GM23248 (cell line): ENCODE data around the gene TPBGL. TPM values are rescaled to one million over a fixed set of nuclear protein-coding genes. Genes with fewer than 3 reads are reported as not detected.

Source experiments
- DNase-seq: peaks from one replicate; pipeline ENCODE4 v3.0.0-alpha.2; 2015
- H2AFZ ChIP-seq: fragments of 200-600 bp; sonication (generic); 2 replicates; pipeline ENCODE4 v1.6.1; 2016; ENCODE audit warnings: antibody characterized with exemption
- H3F3A ChIP-seq: fragments of 200-600 bp; sonication (generic); 2 replicates; pipeline ENCODE4 v1.6.1; 2016; ENCODE audit warnings: mild to moderate bottlenecking, antibody characterized with exemption, mixed run types; ENCODE audit not compliant: insufficient read depth
- H3K27ac ChIP-seq: fragments of 200-600 bp; sonication (generic); 2 replicates; pipeline ENCODE4 v1.5.1; 2016; ENCODE audit warnings: mild to moderate bottlenecking
- H3K27me3 ChIP-seq: fragments of 200-600 bp; sonication (generic); replicated peaks from 2 replicates; pipeline ENCODE4 v1.6.1; 2016; ENCODE audit warnings: mild to moderate bottlenecking; ENCODE audit not compliant: insufficient read depth
- H3K36me3 ChIP-seq: fragments of 200-600 bp; sonication (generic); 2 replicates; pipeline ENCODE4 v1.6.1; 2016; ENCODE audit warnings: low read depth, mild to moderate bottlenecking
- H3K4me1 ChIP-seq: fragments of 200-600 bp; sonication (generic); 2 replicates; pipeline ENCODE4 v1.6.1; 2016; ENCODE audit warnings: mild to moderate bottlenecking; ENCODE audit not compliant: insufficient read depth
- H3K4me2 ChIP-seq: fragments of 200-600 bp; sonication (generic); one replicate; pipeline ENCODE4 v1.6.1; 2016; ENCODE audit warnings: mild to moderate bottlenecking; ENCODE audit not compliant: unreplicated experiment
- H3K4me3 ChIP-seq: fragments of 200-600 bp; sonication (generic); 2 replicates; pipeline ENCODE4 v1.5.1; 2016; ENCODE audit warnings: mild to moderate bottlenecking
- H3K79me2 ChIP-seq: fragments of 200-600 bp; sonication (generic); 2 replicates; pipeline ENCODE4 v1.6.1; 2016; ENCODE audit warnings: mild to moderate bottlenecking; ENCODE audit not compliant: insufficient read depth
- H3K9ac ChIP-seq: fragments of 200-600 bp; sonication (generic); 2 replicates; pipeline ENCODE4 v1.6.1; 2016; ENCODE audit warnings: mild to moderate bottlenecking
- H3K9me2 ChIP-seq: fragments of 200-600 bp; sonication (generic); 2 replicates; pipeline ENCODE4 v1.6.1; 2016; ENCODE audit warnings: mixed run types, mild to moderate bottlenecking, moderate library complexity; ENCODE audit not compliant: insufficient read depth
- H3K9me3 ChIP-seq: fragments of 200-600 bp; sonication (generic); one replicate; pipeline ENCODE4 v1.6.1; 2017; ENCODE audit warnings: low read depth
- H4K20me1 ChIP-seq: fragments of 200-600 bp; sonication (generic); 2 replicates; pipeline ENCODE4 v1.6.0; 2016; ENCODE audit not compliant: insufficient read depth
- EZH2 ChIP-seq: fragments of 200-600 bp; sonication (generic); IDR thresholded peaks from 2 replicates; pipeline ENCODE4 v1.6.1; 2018; ENCODE audit warnings: antibody characterized with exemption, mild to moderate bottlenecking; ENCODE audit not compliant: insufficient read depth, poor library complexity, severe bottlenecking
- EZH2phosphoT487 ChIP-seq: fragments of 200-600 bp; sonication (generic); IDR thresholded peaks from 2 replicates; pipeline ENCODE4 v1.6.1; 2018; ENCODE audit warnings: antibody characterized with exemption, moderate library complexity, mild to moderate bottlenecking, low read depth; ENCODE audit not compliant: insufficient read depth
- WGBS, 2 experiments: methylation state at CpG; one replicate each; pipeline ENCODE4 v1.1.6; 2015 to 2017; ENCODE audit warnings: low lambda C conversion rate in 2 of 2, low coverage in 1 of 2; ENCODE audit errors: missing lambda C conversion rate in 2 of 2; 5-methylcytosine and 5-hydroxymethylcytosine counted together
- in situ Hi-C: fragments of 300-500 bp; cut with MboI; formaldehyde crosslinking; loops from 2 replicates; pipeline ENCODE4 v1.15.0; 2020
- polyA plus RNA-seq: library from polyadenylated mRNA; unstranded; fragments of >200 nt; fragmentation: Nextera tagmentation; extraction: Ambion mirVana; gene quantifications from 2 replicates; pipeline ENCODE4 v1.2.1, GENCODE V29; 2016
- total RNA-seq: library from RNA; depleted of rRNA; stranded (reverse); fragments of >200 nt; shearing (Covaris generic); gene quantifications from 2 replicates; pipeline ENCODE4 v1.2.3, GENCODE V29; 2014

Gene TPBGL
- total and polyA plus RNA-seq, 2 experiments from 2014 or later: not detected

DNA sequence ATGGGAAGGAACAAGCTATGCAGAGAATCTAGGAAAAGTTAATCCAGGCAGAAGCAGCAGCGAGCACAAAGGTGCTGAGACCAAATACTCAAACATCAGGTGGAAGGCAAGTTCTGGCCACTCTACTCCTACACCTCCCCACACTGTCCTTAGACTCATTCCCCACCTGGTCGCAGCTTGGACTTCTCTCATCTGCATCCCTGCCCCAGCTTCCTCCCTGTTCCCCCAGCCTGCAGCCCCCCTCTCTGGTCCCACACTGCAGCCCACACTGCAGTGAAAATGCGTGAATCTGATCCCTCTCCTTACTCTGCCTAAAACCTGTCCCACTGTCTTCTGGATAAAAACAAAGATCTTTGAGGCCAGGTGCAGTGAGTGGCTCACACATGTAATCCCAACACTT lies 9.1 kb downstream of the TPBGL start:
- in situ Hi-C loops: loop anchor here (10.0 kb wide), 1 partner anchor 115 kb away; no protein-coding TSS in a partner anchor
- TF ChIP-seq EZH2 (no peak), EZH2phosphoT487 (no peak)
- Histone ChIP-seq H4K20me1 (no peaks in the 10 kb centered on the region), H2AFZ (no peak overlapping the region), H3K9me2 (no peaks in the 10 kb centered on the region), H3K27me3 (peaks cover 15% of the 10 kb centered on the region), H3K27ac (no peak overlapping the region), H3K4me3 (no peak overlapping the region), H3K9ac (no peak overlapping the region), H3K79me2 (no peaks in the 10 kb centered on the region), H3K4me2 (no peak overlapping the region), H3F3A (no peaks in the 10 kb centered on the region), H3K36me3 (no peaks in the 10 kb centered on the region), H3K4me1 (no peaks in the 10 kb centered on the region), H3K9me3 (no peaks in the 10 kb centered on the region)
- DNase-seq: no peak
- 11 to 16% methylated on average over 3 of the region's 3 CpGs for WGBS, 2 experiments

DNA sequence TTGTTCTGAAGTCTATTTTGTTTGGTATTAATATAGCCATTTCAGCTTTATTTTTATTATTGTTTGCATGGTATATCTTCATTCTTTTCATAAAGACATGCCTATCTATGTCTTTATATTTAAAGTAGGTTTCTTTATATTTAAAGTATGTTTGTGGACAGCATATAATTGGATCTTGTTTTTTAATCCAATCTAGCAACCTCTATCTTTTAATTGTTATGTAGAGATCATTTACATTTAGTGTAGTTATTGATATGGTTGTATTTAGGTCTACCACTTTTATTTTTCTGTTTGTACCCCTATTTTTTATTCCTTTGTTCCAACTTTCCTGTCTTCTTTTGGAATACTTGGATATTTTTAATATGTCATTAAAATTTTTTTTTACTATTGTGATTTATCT lies 13.8 kb downstream of the TPBGL start:
- Histone ChIP-seq H3K36me3 (no peaks in the 10 kb centered on the region), H3K4me1 (no peaks in the 10 kb centered on the region), H4K20me1 (no peaks in the 10 kb centered on the region), H3K27ac (no peak overlapping the region), H3K4me3 (no peak overlapping the region), H3K4me2 (no peak overlapping the region), H3F3A (no peaks in the 10 kb centered on the region), H3K9me3 (no peaks in the 10 kb centered on the region), H3K79me2 (no peaks in the 10 kb centered on the region), H3K27me3 (peaks cover 31% of the 10 kb centered on the region; the same call in 1 of the 2 replicates), H3K9ac (no peak overlapping the region), H2AFZ (no peak overlapping the region), H3K9me2 (no peaks in the 10 kb centered on the region)
- DNase-seq: no peak
- in situ Hi-C loops: no loop called here
- TF ChIP-seq EZH2: no peak
- no peak for TF ChIP-seq EZH2phosphoT487

GRCh38 chr11:75260396-75261170 lies 20.0 kb downstream of the TPBGL start:
- TF ChIP-seq EZH2phosphoT487: no peak
- TF ChIP-seq EZH2: no peak
- H3K36me3 ChIP-seq: no peaks in the 10 kb centered on the region
- no peaks in the 10 kb centered on the region for H3K4me1 ChIP-seq
- no peak overlapping the region for H2AFZ ChIP-seq
- no peak overlapping the region for H3K9ac ChIP-seq
- H3K27me3 ChIP-seq: peaks cover 29% of the 10 kb centered on the region
- in situ Hi-C loops: no loop called here
- no peak for DNase-seq
- no peak overlapping the region for H3K4me2 ChIP-seq
- WGBS, 2 experiments: 26 to 27% methylated on average over 10 of the region's 10 CpGs
- H3K4me3 ChIP-seq: no peak overlapping the region
- H3F3A ChIP-seq: no peaks in the 10 kb centered on the region
- no peaks in the 10 kb centered on the region for H3K79me2 ChIP-seq
- no peak overlapping the region for H3K27ac ChIP-seq
- no peaks in the 10 kb centered on the region for H4K20me1 ChIP-seq
- no peaks in the 10 kb centered on the region for H3K9me3 ChIP-seq
- H3K9me2 ChIP-seq: no peaks in the 10 kb centered on the region

GRCh38 chr11:75261902-75262361 lies 21.4 kb downstream of the TPBGL start:
- H3K4me2 ChIP-seq: no peak overlapping the region
- H3K9ac ChIP-seq: no peak overlapping the region
- H4K20me1 ChIP-seq: no peaks in the 10 kb centered on the region
- no peaks in the 10 kb centered on the region for H3K4me1 ChIP-seq
- no peaks in the 10 kb centered on the region for H3K9me3 ChIP-seq
- TF ChIP-seq EZH2: no peak
- no peak for TF ChIP-seq EZH2phosphoT487
- 72 to 73% methylated on average over 5 to 6 of the region's 6 CpGs for WGBS, 2 experiments
- no peak overlapping the region for H2AFZ ChIP-seq
- H3K9me2 ChIP-seq: no peaks in the 10 kb centered on the region
- H3K79me2 ChIP-seq: no peaks in the 10 kb centered on the region
- H3K36me3 ChIP-seq: no peaks in the 10 kb centered on the region
- H3K27ac ChIP-seq: no peak overlapping the region
- H3F3A ChIP-seq: no peaks in the 10 kb centered on the region
- in situ Hi-C loops: no loop called here
- H3K27me3 ChIP-seq: peaks cover 19% of the 10 kb centered on the region
- DNase-seq: no peak
- H3K4me3 ChIP-seq: no peak overlapping the region
